ENCODE results near the gene EOMES. TPM values are rescaled to one million over a fixed set of nuclear protein-coding genes. Genes with fewer than 3 reads are reported as not detected.

The EOMES gene
- total RNA-seq, 1 experiment from 2014 or later, result not detected

DNA sequence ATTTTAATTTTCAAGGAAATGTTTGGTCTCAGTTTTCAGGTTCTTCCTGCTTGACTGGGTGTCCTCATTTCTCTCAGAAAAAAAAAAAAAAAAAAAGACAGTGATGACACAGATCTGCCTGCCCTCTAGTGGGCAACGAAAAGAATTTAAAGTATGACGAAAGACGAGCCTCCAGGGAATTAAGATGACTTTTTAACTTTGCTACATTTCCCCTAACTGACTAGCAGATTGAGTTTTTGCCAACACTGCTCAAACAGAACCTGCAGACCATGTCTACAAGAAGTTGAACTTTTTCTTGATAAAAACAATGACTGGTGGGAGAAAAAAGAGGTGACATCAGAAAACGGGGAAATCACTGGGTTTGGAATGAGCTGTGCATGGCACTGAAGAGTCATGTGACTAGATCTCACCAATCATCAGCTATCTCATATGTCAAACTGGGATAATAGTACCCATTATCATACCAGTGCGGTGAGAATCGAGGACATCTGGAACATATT is 40.8 kb downstream of the EOMES start:
- peak; percentile 86 for DNase-seq (ENCODE audit: low read depth)

DNA sequence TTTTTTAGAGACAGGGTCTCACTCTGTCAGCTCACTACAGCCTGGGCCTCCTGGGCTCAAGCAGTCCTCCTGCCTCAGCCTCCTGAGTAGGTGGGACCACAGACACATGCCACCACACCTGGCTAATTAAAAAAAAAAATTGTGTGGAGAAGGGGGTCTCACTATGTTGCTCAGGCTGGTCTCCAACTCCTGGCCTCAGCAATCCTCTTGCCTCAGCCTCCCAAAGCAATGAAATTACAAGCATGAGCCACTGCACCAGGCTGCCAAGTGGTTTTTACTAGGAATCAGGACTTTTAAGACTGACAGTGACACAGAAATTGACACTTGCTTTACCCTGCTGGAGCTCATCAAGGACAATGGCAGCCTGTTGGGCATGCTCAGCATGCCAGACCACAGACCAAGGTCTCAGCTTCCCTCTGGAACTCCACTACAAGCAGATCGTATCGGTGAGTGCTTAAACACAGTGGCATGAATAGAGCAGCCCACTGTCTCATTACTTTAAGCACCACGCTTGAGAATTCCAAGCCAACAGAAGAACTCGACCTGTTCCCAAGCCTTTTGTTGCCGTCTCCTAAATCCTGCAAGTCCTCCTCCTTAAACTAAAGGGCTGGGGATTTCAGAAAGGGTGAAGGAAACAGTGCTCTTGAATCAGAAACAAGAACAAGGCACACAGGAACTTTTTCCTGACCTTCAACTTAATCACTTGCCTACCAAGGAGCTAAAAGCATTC is 41.4 kb downstream of the EOMES start:
- peak; percentile 35 for DNase-seq (ENCODE audit: low read depth)

DNA sequence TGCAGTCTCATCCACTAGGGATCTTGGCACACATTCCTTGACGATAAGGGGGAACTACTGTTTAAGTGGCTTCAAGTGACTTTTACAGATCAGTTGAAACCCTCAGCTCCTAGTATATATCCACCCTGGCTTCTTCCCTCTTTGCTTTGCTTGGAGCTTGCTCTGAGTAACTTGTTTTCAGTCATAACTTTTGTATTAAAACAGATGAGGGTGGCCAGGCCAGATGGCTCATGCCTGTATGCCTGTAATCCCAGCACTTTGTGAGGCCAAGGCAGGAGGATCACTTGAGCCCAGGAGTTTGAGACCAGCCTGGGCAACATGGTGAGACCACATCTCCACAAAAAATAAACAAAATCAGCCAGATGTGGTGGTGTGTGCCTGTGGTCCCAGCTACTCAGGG is 42.4 kb downstream of the EOMES start:
- DNase-seq (ENCODE audit: low read depth), result no peak

DNA sequence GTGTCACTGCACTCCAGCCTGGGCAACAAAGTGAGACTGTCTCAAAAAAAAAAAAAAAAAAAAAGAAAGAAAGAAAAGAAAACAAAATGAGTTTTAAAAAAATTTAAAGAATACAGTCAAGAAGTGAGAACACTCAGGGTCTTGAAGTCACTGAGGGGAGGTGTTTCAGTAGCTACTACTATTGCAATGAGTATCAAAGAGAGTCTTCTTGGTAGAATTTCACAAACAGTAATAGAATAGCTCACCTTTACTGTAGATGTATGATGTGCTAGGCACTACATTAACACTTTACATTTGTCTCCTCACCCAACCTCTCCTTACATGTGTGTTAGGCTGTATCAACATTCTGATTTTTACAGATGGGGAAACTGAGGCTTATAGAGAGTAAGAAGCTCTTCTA is 43.9 kb downstream of the EOMES start:
- no peak for DNase-seq (ENCODE audit: low read depth)

DNA sequence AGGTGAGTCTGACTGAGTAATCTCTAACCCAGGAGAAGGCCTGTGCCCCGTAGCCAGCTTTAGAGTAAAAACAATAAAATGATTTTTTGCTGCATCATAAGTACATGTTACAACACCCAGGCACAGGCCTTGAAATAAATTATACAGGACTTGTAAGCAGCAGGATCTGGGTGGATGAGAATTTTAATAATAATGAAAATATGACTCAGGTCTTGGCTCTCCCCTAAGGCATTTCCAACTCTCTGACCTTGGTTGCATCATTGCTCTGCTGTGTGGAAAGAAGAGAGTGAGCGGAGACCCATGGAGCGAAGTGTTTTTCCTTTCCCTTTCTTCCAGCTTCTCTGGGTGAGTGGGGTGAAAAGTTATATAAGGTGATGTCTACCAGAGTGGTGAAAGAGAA is 44.6 kb downstream of the EOMES start:
- peak; percentile 80 for DNase-seq (ENCODE audit: low read depth)

DNA sequence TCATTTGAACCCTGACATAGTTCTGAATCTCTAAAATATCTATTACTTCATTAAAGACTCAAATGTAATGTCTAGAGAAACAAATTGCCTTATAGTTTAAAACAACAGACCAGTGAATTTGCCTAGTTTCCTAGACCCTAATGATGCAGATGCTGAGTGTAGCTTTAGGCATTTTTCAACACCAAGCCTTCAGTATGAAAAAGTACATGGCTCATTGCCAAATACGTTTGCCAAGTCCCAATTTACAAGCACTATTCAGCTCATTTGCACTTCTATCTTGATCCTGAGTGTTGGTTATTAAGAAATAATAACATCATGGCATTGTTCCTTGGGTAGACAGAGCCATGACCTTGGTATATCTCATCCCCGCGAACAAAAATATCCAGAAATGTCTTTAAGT is 46.8 kb downstream of the EOMES start:
- peak; percentile 42 for DNase-seq (ENCODE audit: low read depth)

DNA sequence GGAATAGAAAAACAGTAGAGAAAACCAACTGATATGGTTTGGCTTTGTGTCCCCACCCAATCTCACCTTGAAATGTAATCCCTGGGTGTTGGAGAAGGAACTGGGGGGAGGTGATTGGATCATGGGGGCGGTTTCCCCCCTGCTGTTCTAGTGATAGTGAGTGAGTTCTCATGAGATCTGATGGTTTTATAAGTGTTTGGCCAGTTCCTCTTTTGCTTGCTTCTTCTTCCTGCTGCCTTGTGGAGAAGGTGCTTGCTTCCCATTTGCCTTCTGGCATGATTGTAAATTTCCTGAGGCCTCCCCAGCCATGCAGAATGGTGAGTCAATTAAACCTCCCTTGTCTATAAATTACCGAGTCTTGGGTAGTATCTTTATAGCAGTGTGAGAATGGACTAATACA is 48.4 kb downstream of the EOMES start:
- no peak for DNase-seq (ENCODE audit: low read depth)

DNA sequence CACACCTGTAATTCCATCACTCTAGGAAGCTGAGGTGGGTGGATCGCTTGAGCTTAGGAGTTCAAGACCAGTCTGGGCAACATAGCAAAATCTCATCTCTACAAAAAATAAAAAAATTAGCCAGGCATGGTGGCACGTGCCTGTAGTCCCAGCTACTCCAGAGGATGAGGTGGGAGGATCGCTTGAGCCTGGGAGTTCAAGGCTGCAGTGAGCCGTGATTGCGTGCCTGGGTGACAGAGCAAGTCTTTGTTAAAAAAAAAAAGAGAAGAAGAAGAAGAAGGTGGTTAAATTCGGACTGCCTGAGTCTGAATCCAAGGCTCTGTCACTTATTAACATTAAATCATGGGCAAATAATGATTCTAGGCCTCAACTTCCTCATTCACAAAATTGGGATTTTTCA is 51.0 kb downstream of the EOMES start:
- no peak for DNase-seq (ENCODE audit: low read depth)

DNA sequence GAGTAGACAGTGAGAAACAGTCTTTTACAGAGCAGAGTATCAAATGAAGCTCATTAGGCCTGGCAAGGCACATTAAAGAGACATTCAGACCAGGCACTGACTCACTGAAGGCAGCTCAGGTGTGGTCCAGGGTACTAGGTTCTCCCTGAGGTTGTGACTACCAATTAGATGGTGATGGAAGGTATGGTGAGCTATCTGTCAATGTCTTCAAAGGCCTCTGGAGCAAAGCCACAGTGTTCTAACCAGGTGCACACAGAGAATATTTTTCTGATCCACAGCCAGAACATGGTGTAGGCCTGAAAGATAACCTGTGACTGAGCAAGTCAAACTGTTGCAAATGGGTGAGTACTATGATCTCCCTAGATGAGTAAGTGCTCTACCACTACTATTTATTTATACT is 51.5 kb downstream of the EOMES start:
- no peak for DNase-seq (ENCODE audit: low read depth)

DNA sequence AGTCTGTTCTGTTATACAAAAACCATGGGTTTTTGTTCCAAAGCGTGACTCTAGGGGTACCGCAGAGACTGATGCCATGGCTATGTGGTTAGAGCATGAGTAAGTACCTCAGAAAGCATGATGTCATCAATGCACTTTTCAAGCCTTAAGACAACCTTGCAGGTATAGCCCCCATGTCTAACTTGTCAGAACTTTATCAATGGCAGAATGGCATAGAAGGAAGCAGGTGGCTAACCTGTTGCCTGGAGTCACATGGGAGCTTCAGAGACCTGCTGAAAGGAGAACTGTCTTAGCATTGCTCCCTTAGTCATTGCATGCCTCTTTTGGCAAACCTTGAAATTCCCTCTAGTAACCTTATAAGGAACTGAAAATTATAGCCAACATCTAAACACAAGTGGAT is 52.5 kb downstream of the EOMES start:
- peak; percentile 55 for DNase-seq (ENCODE audit: low read depth)

DNA sequence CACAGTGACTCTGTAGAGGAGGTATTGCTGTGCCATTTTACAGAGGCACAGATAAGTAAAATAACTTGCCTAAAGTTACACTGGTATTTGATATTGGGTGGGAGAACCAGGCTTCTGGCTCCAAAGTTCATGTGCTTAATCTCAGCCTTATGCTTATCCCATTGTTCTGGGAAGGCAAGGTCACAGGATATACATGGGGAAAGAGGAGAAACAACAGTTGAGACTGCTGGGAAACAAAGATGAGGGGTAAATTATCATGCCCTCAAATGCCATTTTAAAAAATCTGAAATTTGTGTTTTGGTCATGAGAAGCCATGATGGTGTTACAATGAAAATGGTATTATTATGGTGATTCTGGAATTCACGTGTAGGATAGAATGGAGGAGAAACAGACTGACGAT is 54.4 kb downstream of the EOMES start:
- DNase-seq (ENCODE audit: low read depth), result no peak

DNA sequence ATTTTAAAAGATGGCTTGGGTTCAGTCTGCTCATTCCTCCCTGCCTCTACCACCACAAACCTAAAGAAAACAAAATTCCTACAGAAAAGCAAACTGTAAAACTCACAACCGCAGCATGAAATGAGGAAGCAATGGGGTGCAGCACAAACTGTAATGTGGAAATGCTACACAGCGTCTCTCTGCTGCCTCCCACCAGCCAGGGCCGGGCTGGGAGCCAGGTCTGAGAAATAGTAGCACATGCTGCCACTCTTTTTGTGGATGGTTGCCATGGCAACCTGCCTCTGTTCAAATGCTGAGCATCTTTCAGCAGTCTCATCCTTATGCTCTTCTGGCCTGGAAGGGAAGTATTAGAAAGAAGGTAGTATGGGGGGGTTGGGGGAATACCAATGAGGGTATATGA is 55.4 kb downstream of the EOMES start:
- peak; percentile 26 for DNase-seq (ENCODE audit: low read depth)

DNA sequence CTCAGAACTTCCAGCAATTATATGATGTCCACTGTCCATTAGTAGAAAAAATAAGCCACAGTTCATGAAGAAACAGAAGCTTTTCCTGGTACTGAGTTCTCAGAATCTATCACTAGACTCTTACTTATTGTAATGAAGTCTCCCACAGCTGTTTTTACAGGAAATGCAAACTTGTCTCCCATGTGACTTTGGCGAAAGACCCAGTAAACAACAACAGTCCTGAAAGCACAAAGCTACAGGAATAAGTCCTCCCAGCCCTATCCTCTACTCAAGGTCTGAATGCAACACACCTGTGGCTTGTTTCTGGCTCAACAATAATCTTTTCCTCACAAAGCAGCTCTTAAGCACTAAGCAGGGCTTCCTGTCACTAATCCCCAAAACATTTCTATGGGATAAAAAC is 55.9 kb downstream of the EOMES start:
- DNase-seq (ENCODE audit: low read depth), result no peak

Other genes with a start within 250 kb of the EOMES start
- 29.6 and 32.1 TPM in 2 replicates for gene SLC4A7, start 237.9 kb downstream of the EOMES start, total RNA-seq (2014; rRNA removed; shearing (Covaris generic))

All from RPMI7951 (cell line).